ENCODE results near the gene OXSR1.

- TF ChIP-seq CTCF (IDR thresholded peaks at IDR 0.05) (no peak), POLR2A (IDR thresholded peaks at IDR 0.05) (no peak)
Observed at GRCh38 chr3:38210141-38210757, 44.9 kb downstream of the OXSR1 start.
